ENCODE data around the gene GM2A.

- no peak for TF ChIP-seq EZH2phosphoT487 (IDR thresholded peaks at IDR 0.05; ENCODE audit: borderline replicate concordance, low read length)
- TF ChIP-seq, protein P1, sequence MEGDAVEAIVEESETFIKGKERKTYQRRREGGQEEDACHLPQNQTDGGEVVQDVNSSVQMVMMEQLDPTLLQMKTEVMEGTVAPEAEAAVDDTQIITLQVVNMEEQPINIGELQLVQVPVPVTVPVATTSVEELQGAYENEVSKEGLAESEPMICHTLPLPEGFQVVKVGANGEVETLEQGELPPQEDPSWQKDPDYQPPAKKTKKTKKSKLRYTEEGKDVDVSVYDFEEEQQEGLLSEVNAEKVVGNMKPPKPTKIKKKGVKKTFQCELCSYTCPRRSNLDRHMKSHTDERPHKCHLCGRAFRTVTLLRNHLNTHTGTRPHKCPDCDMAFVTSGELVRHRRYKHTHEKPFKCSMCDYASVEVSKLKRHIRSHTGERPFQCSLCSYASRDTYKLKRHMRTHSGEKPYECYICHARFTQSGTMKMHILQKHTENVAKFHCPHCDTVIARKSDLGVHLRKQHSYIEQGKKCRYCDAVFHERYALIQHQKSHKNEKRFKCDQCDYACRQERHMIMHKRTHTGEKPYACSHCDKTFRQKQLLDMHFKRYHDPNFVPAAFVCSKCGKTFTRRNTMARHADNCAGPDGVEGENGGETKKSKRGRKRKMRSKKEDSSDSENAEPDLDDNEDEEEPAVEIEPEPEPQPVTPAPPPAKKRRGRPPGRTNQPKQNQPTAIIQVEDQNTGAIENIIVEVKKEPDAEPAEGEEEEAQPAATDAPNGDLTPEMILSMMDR (IDR thresholded peaks at IDR 0.05; ENCODE audit: low read depth, low read length, poor library complexity, severe bottlenecking) = no peak
Observed at GRCh38 chr5:151238303-151238741, 14.7 kb upstream of the GM2A start.

Data from DOHH2 (cell line).